Endothelial cell of umbilical vein (primary cell): ENCODE measurements around the gene HELQ.

Experiments used
- CTCF ChIP-seq, 2 donors: IDR thresholded peaks; 1 replicate in 1 of 2; 2 replicates in 1 of 2; pipeline ENCODE4 v1.5.1; 2011; ENCODE audit warnings: low read length in 2 of 2, mild to moderate bottlenecking in 2 of 2, moderate library complexity in 2 of 2, control low read depth in 1 of 2, inconsistent platforms in 1 of 2, low read depth in 1 of 2; ENCODE audit not compliant: insufficient read depth in 1 of 2; ENCODE audit errors: extremely low read depth in 1 of 2
- EZH2 ChIP-seq: IDR thresholded peaks from 2 replicates; pipeline ENCODE4 v1.6.1; 2012; ENCODE audit warnings: borderline replicate concordance, low read depth, mild to moderate bottlenecking, moderate library complexity, low read length, inconsistent platforms; ENCODE audit not compliant: severe bottlenecking
- POLR2AphosphoS5 ChIP-seq: IDR thresholded peaks from 2 replicates; pipeline ENCODE4 v1.6.1; 2012; ENCODE audit warnings: low read depth, mild to moderate bottlenecking, control low read depth, low read length, moderate library complexity; ENCODE audit not compliant: insufficient read depth

GRCh38 chr4:83387476-83388312 lies 67.9 kb downstream of the HELQ start:
- TF ChIP-seq POLR2AphosphoS5: no peak
- TF ChIP-seq CTCF (IDR thresholded peaks at IDR 0.05; ENCODE audit: extremely low read depth in 1 of 2, insufficient read depth in 1 of 2, low read depth in 1 of 2, low read length in 2 of 2): no peak
- TF ChIP-seq EZH2: no peak
